Esophagus muscularis mucosa (tissue), 4 donors: ENCODE measurements around the gene CCDC6. TPM values are rescaled to one million over a fixed set of nuclear protein-coding genes. Genes with fewer than 3 reads are reported as not detected.

Experiments
- DNase-seq: peaks from one replicate; pipeline ENCODE4 v3.0.0-alpha.2; 2017; ENCODE audit errors: extremely low spot score
- H3K27ac ChIP-seq, 4 donors: fragments of 200-600 bp; sonication (generic); replicated peaks in 1 of 4; 1 replicate in 3 of 4; 2 replicates in 1 of 4; pipeline ENCODE4 v1.5.1; 2016 to 2019; ENCODE audit warnings: mild to moderate bottlenecking in 1 of 4
- H3K27me3 ChIP-seq, 4 donors: fragments of 200-600 bp; sonication (generic); one replicate each; pipeline versions ENCODE4 v1.5.1 to v1.6.0; 2016 to 2019
- H3K36me3 ChIP-seq, 4 donors: fragments of 200-600 bp; sonication (generic); one replicate each; pipeline ENCODE4 v1.5.1; 2016 to 2019
- H3K4me1 ChIP-seq, 4 donors: fragments of 200-600 bp; sonication (generic); one replicate each; pipeline ENCODE4 v1.5.1; 2016 to 2019
- H3K4me3 ChIP-seq, 4 donors: fragments of 200-600 bp; sonication (generic); 1 replicate in 2 of 4; 2 replicates in 2 of 4; pipeline ENCODE4 v1.5.1; 2016 to 2019; ENCODE audit warnings: mild to moderate bottlenecking in 4 of 4, moderate library complexity in 1 of 4
- H3K9me3 ChIP-seq, 4 donors: fragments of 200-600 bp; sonication (generic); 1 replicate in 3 of 4; 2 replicates in 1 of 4; pipeline ENCODE4 v1.5.1; 2016 to 2019
- CTCF ChIP-seq, 3 experiments: fragments of 200-600 bp in 2 of 3; fragments of 450-650 bp in 1 of 3; sonication (generic) in 2 of 3; IDR thresholded peaks; one replicate each; pipeline ENCODE4 v1.5.1; 2017 to 2019; ENCODE audit warnings: antibody characterized with exemption in 3 of 3, mild to moderate bottlenecking in 2 of 3, moderate library complexity in 1 of 3
- EP300 ChIP-seq: sonication (generic); formaldehyde crosslinking; IDR thresholded peaks from one replicate; pipeline ENCODE4 v1.6.1; 2017; ENCODE audit warnings: antibody characterized with exemption
- POLR2A ChIP-seq: fragments of 450-650 bp; IDR thresholded peaks from one replicate; pipeline ENCODE4 v1.6.1; 2017; ENCODE audit warnings: antibody characterized with exemption, moderate library complexity, mild to moderate bottlenecking, low read depth
- POLR2AphosphoS5 ChIP-seq, 2 donors: sonication (generic); formaldehyde crosslinking; IDR thresholded peaks; one replicate each; pipeline ENCODE4 v1.6.1; 2017; ENCODE audit warnings: antibody characterized with exemption in 2 of 2
- WGBS: methylation state at CpG from one replicate; pipeline ENCODE4 v1.1.5; 2018; 5-methylcytosine and 5-hydroxymethylcytosine counted together
- intact Hi-C: fragments of 100-400 bp; cut with DNase I; formaldehyde crosslinking; loops from one replicate; pipeline ENCODE4 v1.15.1; 2023
- total RNA-seq, 4 donors: library from RNA; depleted of rRNA; stranded (reverse); fragments of >200 nt; gene quantifications; one replicate each; pipeline versions ENCODE4 v1.1.0 to v1.2.1, GENCODE V29; 2016

CCDC6 gene
- total RNA-seq, 4 donors from 2014 or later: 41.4 to 71.0 (median 57.2) TPM

DNA sequence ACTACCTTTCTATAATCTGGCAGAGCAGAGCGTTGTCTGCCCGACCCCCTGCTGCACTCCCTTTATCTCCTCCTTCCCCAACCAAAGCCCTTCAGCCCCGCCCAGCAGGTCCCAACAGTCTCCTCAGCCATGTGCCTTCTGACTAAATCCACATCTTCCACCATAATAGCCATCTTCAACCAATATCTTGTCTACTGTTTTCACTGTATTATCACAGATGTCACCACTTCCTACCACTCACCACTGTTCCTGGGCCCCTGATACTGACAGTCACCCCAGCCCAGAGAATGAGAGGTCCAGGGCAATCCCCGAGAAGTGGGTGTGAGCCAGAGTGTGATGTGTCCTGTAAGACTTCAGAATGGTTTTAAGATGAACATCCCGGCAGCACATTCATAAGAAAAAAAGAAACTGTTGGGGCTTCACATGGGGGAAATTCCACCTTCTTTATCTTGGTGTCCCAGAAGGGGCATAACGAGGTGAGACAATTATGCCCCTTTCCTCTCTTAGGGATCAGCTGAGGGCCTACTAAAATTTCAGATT, 25.3 kb downstream of the CCDC6 start:
- H3K4me1 ChIP-seq: peaks cover 7 to 74% (median 58%) of the 10 kb centered on the region in 4 donors
- no peak for DNase-seq
- no peak for TF ChIP-seq POLR2AphosphoS5 (IDR thresholded peaks at IDR 0.05)
- H3K27me3 ChIP-seq: no peaks in the 10 kb centered on the region
- 83% methylated on average over 5 of the region's 6 CpGs for WGBS
- no peak overlapping the region for H3K27ac ChIP-seq
- H3K4me3 ChIP-seq: no peak overlapping the region
- H3K9me3 ChIP-seq: no peaks in the 10 kb centered on the region
- intact Hi-C loops: no loop called here
- H3K36me3 ChIP-seq: no peaks in the 10 kb centered on the region

GRCh38 chr10:59880019-59880717, 26.2 kb downstream of the CCDC6 start:
- H3K4me1 ChIP-seq: peaks cover 0 to 67% (median 50%) of the 10 kb centered on the region in 4 donors
- H3K27ac ChIP-seq: no peak overlapping the region
- H3K4me3 ChIP-seq: no peak overlapping the region
- peak; percentile 14 for DNase-seq
- WGBS: 78% methylated on average over 6 of the region's 6 CpGs
- no peaks in the 10 kb centered on the region for H3K36me3 ChIP-seq
- intact Hi-C loops: no loop called here
- no peaks in the 10 kb centered on the region for H3K9me3 ChIP-seq
- TF ChIP-seq POLR2AphosphoS5 (IDR thresholded peaks at IDR 0.05): no peak
- TF ChIP-seq CTCF (IDR thresholded peaks at IDR 0.05): no peak
- no peak for TF ChIP-seq EP300
- no peak for TF ChIP-seq POLR2A
- H3K27me3 ChIP-seq: no peaks in the 10 kb centered on the region

DNA sequence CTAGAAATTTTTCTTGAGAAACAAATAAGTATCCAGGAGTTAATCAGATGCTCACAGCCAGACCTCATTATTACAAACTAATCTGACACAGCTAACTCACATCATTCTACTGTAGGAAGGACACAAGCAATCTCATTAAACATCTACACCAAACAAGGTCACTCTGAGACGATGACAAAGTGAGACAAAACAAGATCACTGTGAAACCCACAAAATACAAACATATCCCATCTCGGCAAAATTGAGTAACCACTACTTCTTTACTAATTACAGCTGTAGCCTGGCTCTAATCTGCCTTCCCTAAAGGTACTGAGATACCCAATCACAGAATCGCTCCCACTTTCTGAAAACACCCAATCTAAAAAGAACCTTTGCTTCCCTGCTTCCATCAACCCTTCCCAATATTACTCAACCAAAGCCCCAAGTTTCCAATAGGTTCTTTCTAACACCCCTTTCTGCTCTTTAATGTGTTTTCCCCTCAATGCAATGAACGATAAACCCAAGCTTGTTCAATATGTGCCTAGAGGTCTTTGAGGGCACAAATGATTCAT, 26.9 kb downstream of the CCDC6 start:
- Histone ChIP-seq H3K4me3 (no peak overlapping the region), H3K27me3 (no peaks in the 10 kb centered on the region), H3K36me3 (no peaks in the 10 kb centered on the region), H3K4me1 (peaks cover 0 to 69% (median 49%) of the 10 kb centered on the region in 4 donors), H3K9me3 (no peaks in the 10 kb centered on the region), H3K27ac (no peak overlapping the region)
- TF ChIP-seq EP300 (no peak), POLR2A (no peak), POLR2AphosphoS5 (IDR thresholded peaks at IDR 0.05) (no peak), CTCF (IDR thresholded peaks at IDR 0.05) (no peak)
- 83% methylated on average over 4 of the region's 4 CpGs for WGBS
- intact Hi-C loops: no loop called here
- no peak for DNase-seq

DNA sequence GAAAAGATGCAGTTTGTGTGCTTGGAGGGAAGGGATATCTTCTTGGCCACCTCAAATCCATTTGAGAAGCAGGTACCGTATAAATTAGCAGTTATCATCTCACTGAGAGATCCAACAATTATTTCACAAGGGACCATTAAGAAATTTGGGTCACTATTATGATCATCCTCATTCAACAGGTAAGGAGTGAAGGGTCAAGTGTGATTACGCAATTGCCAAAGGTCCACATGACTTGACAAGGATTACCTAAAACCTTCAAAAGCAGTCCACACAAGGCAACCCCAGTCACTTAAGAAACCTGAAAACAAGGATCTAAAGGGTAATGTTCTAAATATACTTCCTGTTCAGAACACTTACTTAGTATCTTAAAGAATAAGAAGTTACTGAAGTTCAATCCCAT, 27.4 kb downstream of the CCDC6 start:
- H3K4me3 ChIP-seq: no peak overlapping the region
- no peak overlapping the region for H3K27ac ChIP-seq
- intact Hi-C loops: no loop called here
- 98% methylated on average over 2 of the region's 2 CpGs for WGBS
- no peaks in the 10 kb centered on the region for H3K27me3 ChIP-seq
- H3K4me1 ChIP-seq: peaks cover 0 to 69% (median 51%) of the 10 kb centered on the region in 4 donors
- TF ChIP-seq CTCF (IDR thresholded peaks at IDR 0.05) (no peak), POLR2AphosphoS5 (IDR thresholded peaks at IDR 0.05) (no peak), POLR2A (no peak), EP300 (no peak)
- peak; percentile 34 for DNase-seq
- no peaks in the 10 kb centered on the region for H3K36me3 ChIP-seq
- no peaks in the 10 kb centered on the region for H3K9me3 ChIP-seq

DNA sequence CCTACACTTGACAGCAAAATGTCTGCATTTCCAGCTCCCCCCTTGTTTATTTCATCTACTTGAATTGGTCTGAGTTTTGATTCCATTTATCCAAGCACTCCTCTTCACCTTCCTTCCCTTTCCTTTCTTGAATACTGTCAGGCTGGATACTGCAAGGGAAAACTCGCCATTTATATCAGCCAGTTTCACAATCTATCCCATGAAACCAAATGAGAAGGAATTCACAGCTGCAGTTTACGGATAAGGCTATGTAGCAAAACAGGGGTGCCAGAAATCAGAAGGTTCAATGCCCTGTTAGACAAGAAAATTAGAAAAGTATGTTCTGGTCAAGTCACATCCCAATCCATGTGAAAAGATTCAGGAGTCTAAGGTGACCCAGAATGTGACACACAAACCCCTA, 28.1 kb downstream of the CCDC6 start:
- Histone ChIP-seq H3K27ac (no peak overlapping the region), H3K4me1 (peaks cover 0 to 70% (median 53%) of the 10 kb centered on the region in 4 donors)
- WGBS: 95% methylated on average over 2 of the region's 2 CpGs

More for the DNA sequence above, 28.1 kb downstream of the CCDC6 start:
- DNase-seq: peak; percentile 19
- no peak for TF ChIP-seq POLR2A
- no peak for TF ChIP-seq CTCF (IDR thresholded peaks at IDR 0.05)
- no peak for TF ChIP-seq EP300
- no peak for TF ChIP-seq POLR2AphosphoS5 (IDR thresholded peaks at IDR 0.05)
- Histone ChIP-seq H3K27me3 (no peaks in the 10 kb centered on the region), H3K36me3 (no peaks in the 10 kb centered on the region), H3K9me3 (no peaks in the 10 kb centered on the region), H3K4me3 (no peak overlapping the region)
- intact Hi-C loops: no loop called here
